ENCODE measurements around the gene MYLK.

The MYLK gene

GRCh38 chr3:123661973-123662372, 222.2 kb downstream of the MYLK start:
- DNase-seq: no peak

- no peak for DNase-seq
These were observed 223.2 kb downstream of the MYLK start for GRCh38 chr3:123660900-123661299.

- DNase-seq: no peak
These were observed 223.9 kb downstream of the MYLK start for GRCh38 chr3:123660141-123660675.

- DNase-seq: no peak
These were observed 225.3 kb downstream of the MYLK start for GRCh38 chr3:123658852-123659206.

- no peak for DNase-seq
These were observed 225.8 kb downstream of the MYLK start for GRCh38 chr3:123658118-123658851.

- DNase-seq: no peak
These were observed 226.6 kb downstream of the MYLK start for GRCh38 chr3:123657568-123657967.

GRCh38 chr3:123657111-123657510, 227.0 kb downstream of the MYLK start:
- no peak for DNase-seq

- DNase-seq: peak; percentile 32
These were observed 227.4 kb downstream of the MYLK start for GRCh38 chr3:123656691-123657090.

GRCh38 chr3:123656274-123656673, 227.9 kb downstream of the MYLK start:
- DNase-seq: no peak

- DNase-seq: no peak
These were observed 228.7 kb downstream of the MYLK start for GRCh38 chr3:123655400-123655799.

GRCh38 chr3:123653221-123653682, 230.9 kb downstream of the MYLK start:
- no peak for DNase-seq

GRCh38 chr3:123652342-123652984, 231.7 kb downstream of the MYLK start:
- DNase-seq: peak; percentile 61

GRCh38 chr3:123651449-123652341, 232.4 kb downstream of the MYLK start:
- DNase-seq: no peak

GRCh38 chr3:123650101-123650500, 234.0 kb downstream of the MYLK start:
- no peak for DNase-seq

- DNase-seq: no peak
These were observed 235.3 kb downstream of the MYLK start for GRCh38 chr3:123648696-123649405.

- no peak for DNase-seq
These were observed 239.8 kb downstream of the MYLK start for GRCh38 chr3:123644358-123644757.

- no peak for DNase-seq
These were observed 241.2 kb downstream of the MYLK start for GRCh38 chr3:123642957-123643330.

- peak; percentile 79 for DNase-seq
These were observed 241.8 kb downstream of the MYLK start for GRCh38 chr3:123642182-123642956.

- no peak for DNase-seq
These were observed 242.6 kb downstream of the MYLK start for GRCh38 chr3:123641505-123641904.

- DNase-seq: no peak
These were observed 243.2 kb downstream of the MYLK start for GRCh38 chr3:123640740-123641462.

GRCh38 chr3:123640311-123640710, 243.8 kb downstream of the MYLK start:
- no peak for DNase-seq

All from activated CD4-positive, alpha-beta T cell treated with anti-CD3 and anti-CD28 coated beads for 48 hours (primary cell).